SJCRH30 (cell line): ENCODE data around the gene MPI. TPM values are rescaled to one million over a fixed set of nuclear protein-coding genes. Genes with fewer than 3 reads are reported as not detected.

ENCODE experiments used
- DNase-seq, 2 experiments: peaks; one replicate each; pipeline ENCODE4 v3.0.0-alpha.2; 2015 to 2020
- H3K27ac ChIP-seq: fragments of 250-450 bp; sonication (Bioruptor Pico); 2 replicates; pipeline ENCODE4 v1.5.1; 2020; ENCODE audit warnings: mild to moderate bottlenecking, moderate library complexity
- H3K27me3 ChIP-seq: fragments of 250-450 bp; sonication (Bioruptor Pico); 2 replicates; pipeline ENCODE4 v1.5.1; 2020; ENCODE audit warnings: mild to moderate bottlenecking, moderate library complexity
- H3K36me3 ChIP-seq: fragments of 250-450 bp; sonication (Bioruptor Pico); 2 replicates; pipeline ENCODE4 v1.5.1; 2020; ENCODE audit warnings: mild to moderate bottlenecking, moderate library complexity
- H3K4me1 ChIP-seq: fragments of 250-450 bp; sonication (Bioruptor Pico); 2 replicates; pipeline ENCODE4 v1.5.1; 2020; ENCODE audit warnings: mild to moderate bottlenecking, moderate library complexity
- H3K4me3 ChIP-seq: fragments of 250-450 bp; sonication (Bioruptor Pico); 2 replicates; pipeline ENCODE4 v1.5.1; 2020; ENCODE audit warnings: mild to moderate bottlenecking, moderate library complexity
- H3K9me3 ChIP-seq: fragments of 250-450 bp; sonication (Bioruptor Pico); replicated peaks from 2 replicates; pipeline ENCODE4 v1.5.1; 2020; ENCODE audit warnings: mild to moderate bottlenecking, moderate library complexity
- total RNA-seq: library from RNA; depleted of rRNA; stranded (reverse); fragments of >200 nt; shearing (Covaris generic); gene quantifications from 2 replicates; pipeline ENCODE4 v1.2.3, GENCODE V29; 2014

The MPI gene
- total RNA-seq, 1 experiment from 2014 or later: 25.5 TPM

DNA sequence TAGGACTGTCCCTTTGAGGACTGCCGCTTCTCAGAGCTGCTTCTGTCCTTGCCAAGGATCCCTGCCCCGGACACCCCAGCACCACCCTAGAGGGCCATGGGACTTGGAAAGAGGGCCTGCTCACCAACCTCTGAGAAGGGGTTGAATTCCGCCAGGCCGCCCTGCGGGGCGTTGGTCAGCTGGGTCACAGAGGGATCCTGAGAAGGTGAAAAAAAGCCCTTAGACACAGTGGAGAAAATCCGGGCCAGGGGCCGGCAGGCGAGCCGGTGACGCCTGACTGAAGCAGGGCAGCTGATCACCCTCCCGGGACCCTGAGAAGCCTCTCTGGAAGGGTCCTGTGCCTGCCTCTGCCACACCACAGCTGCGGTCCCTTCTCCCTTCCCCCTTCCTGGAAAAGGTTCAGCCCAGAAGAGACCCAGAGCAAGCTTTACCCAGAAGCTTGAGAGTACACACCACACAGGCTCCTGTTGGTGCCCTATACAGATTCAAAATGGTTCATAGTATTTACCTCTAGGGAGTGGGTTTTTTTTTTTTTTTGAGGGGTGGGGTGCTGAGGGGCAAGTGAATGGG is 35.3 kb upstream of the MPI start:
- DNase-seq: no peak
- Histone ChIP-seq H3K27ac (no peak overlapping the region), H3K4me3 (no peak overlapping the region), H3K4me1 (no peaks in the 10 kb centered on the region), H3K27me3 (no peaks in the 10 kb centered on the region), H3K36me3 (no peaks in the 10 kb centered on the region), H3K9me3 (no peaks in the 10 kb centered on the region)

DNA sequence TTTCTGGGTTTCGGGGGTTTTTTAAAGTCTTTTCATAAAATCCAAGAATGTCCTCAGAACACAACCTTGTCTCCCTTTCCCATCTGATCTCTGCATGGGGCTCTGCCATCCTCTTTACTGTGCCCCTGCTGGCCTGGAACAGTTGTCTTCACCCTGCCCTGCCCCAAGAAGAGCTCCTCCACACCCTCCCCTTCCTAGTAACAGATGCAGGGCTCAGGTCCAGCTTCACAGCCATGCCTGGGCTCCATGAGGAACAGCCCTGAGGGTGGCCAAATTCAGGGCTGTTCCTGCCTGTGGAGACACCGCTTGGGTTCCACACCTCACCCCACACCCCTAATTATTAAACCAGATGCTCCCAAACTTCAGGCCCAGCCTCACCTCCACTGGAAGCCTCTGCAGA is 34.0 kb upstream of the MPI start:
- DNase-seq: peak; percentile 32 to 47
- no peaks in the 10 kb centered on the region for H3K4me1 ChIP-seq

DNA sequence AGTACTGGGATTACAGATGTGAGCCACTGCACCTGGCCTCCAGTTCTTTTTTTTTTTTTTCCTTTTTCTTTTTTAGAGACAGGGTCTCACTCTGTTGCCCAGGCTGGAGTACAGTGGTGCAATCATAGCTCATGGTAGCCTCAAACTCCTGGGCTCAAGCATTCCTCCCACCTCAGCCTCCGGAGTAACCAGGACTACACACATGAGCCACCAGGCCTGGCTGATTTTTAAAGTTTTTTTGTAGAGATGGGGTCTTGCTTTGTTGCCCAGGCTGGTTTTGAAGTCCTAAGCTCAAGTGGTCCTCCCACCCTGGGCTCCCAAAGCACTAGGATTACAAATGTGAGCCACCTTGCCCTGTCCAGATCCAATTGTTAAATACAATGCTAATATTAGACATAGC is 33.3 kb upstream of the MPI start:
- H3K27me3 ChIP-seq: no peaks in the 10 kb centered on the region

More for the DNA sequence above, 34.0 kb upstream of the MPI start:
- Histone ChIP-seq H3K4me3 (no peak overlapping the region), H3K36me3 (no peaks in the 10 kb centered on the region), H3K9me3 (no peaks in the 10 kb centered on the region), H3K27ac (no peak overlapping the region), H3K27me3 (no peaks in the 10 kb centered on the region)

DNA sequence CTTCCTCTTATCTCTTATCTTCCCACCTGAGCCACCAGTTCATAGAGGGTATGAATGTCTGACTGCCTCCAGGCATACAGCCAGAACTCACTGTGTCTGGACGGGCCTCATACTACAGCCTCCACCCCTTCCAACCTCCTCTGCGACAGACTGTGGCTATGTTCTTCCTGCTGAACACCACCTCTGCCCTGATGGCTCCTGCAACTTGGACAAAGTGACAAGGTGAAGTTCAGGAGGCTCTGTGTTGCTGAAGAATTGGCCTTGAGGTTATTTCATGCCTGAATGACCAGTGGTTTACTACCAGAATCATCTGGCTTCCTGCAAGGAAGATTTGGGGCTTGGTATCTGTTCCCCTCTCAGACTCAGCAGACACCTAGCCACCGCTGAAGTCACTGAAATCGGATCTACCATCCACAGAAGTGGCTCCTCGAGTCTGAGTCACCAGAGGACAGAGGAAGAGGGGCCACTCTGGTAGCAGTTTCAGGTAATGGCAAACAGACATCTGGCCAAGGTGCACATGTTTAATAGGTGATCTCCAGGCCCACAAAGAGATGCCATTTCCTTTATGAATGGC is 32.7 kb upstream of the MPI start:
- DNase-seq: no peak
- Histone ChIP-seq H3K4me1 (no peaks in the 10 kb centered on the region), H3K4me3 (no peak overlapping the region), H3K27me3 (no peaks in the 10 kb centered on the region), H3K27ac (no peak overlapping the region), H3K36me3 (no peaks in the 10 kb centered on the region), H3K9me3 (no peaks in the 10 kb centered on the region)

More for the DNA sequence above, 33.3 kb upstream of the MPI start:
- no peaks in the 10 kb centered on the region for H3K4me1 ChIP-seq
- H3K4me3 ChIP-seq: no peak overlapping the region
- H3K27ac ChIP-seq: no peak overlapping the region
- DNase-seq: no peak
- no peaks in the 10 kb centered on the region for H3K9me3 ChIP-seq
- H3K36me3 ChIP-seq: no peaks in the 10 kb centered on the region

DNA sequence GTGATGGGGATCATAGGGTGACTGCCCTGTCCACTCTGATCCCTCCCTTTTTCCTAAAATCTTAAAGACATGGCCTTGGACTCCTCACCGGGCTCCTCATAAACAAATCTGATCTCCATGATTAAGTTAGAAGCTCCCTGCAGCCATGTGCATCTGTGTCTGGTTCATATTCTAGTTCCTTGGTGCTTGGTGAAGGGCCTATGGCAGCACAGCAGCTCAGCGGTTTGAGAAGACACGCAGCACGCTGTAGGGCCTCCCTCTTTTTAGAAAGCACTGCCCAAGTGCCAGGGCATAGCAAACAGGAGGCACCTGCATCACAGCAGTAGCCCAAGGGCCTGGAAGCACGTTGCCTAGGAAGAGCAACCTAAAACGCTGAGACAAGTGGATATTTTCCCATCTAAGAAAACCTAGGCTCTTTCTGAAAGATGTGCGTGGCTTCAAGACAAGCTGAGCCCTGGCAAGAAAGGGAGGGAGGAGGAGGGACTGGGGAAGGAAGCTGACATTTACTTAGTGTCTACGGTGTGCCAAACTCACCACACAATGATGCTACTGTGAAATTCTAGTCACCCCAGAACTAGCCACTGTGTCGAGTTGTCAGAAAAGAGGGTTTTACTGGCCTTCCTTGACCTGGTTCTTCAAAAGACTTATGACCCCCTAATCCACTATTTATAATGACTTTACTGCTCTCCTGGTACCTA is 32.0 kb upstream of the MPI start:
- H3K4me1 ChIP-seq: no peaks in the 10 kb centered on the region

DNA sequence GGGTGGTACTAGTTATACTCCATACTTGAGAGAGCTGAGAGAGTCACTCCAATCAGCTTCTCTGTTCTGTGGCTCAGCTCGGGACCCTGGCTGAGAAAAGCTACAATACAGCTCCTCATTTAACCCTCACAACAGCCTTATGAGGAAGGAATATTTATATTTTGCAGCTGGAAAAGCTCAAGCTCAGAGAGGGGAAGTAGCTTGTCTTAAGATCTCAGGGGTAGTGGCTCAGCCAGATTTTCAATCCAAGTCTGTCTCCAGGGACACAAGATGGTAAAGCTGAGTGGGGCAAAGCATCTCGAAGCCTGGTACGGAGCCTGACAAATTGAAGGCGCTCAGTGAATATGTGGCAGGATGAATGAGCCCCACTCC is 31.5 kb upstream of the MPI start:
- Histone ChIP-seq H3K4me1 (no peaks in the 10 kb centered on the region), H3K36me3 (no peaks in the 10 kb centered on the region), H3K27ac (no peak overlapping the region), H3K9me3 (no peaks in the 10 kb centered on the region), H3K27me3 (no peaks in the 10 kb centered on the region), H3K4me3 (no peak overlapping the region)
- DNase-seq: no peak

More for the DNA sequence above, 32.0 kb upstream of the MPI start:
- H3K4me3 ChIP-seq: no peak overlapping the region
- H3K9me3 ChIP-seq: no peaks in the 10 kb centered on the region
- H3K36me3 ChIP-seq: no peaks in the 10 kb centered on the region
- no peak for DNase-seq
- H3K27me3 ChIP-seq: no peaks in the 10 kb centered on the region
- H3K27ac ChIP-seq: no peak overlapping the region

DNA sequence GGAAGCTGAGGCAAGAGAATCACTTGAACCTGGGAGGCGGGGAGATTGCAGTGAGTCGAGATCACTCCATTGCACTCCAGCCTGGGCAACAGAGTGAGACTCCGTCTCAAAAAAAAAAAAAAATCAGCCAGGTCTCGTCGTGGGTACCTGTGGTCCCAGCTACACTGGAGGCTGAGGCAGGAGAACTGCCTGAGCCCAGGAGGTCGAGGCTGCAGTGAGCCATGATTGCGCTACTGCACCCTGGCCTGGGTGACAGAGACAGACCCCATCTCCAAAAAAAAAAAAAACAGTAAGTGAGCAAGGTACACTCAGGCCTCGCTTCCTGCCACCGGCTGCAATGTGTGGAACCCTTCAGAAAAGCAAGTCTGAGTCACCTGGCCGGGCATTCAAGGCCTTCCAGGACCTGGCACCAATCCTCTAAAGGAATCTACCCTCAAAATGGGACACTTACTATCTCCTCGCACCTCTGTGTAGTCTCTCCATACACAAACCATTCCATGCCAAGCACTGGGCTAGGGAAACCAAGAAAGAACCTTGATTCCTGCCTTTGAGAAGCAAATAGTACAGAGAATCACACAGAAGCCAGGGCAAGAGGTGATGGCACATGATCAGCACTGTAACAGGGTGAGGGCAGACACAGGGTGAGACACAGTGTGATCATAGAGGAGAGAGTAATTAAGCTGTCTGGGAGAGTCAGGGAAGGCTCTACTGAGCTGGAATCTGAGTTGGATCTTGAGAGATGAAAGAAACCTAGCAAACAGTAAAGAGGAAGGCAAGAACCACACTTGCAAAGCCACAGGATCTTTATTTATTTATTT is 26.4 kb upstream of the MPI start:
- no peak for DNase-seq
- H3K4me3 ChIP-seq: no peak overlapping the region
- 0 out of 2 replicates have a peak, but pooled peaks cover 5% of the 10 kb centered on the region for H3K36me3 ChIP-seq
- H3K27me3 ChIP-seq: no peaks in the 10 kb centered on the region
- no peaks in the 10 kb centered on the region for H3K4me1 ChIP-seq
- H3K27ac ChIP-seq: no peak overlapping the region
- H3K9me3 ChIP-seq: no peaks in the 10 kb centered on the region

DNA sequence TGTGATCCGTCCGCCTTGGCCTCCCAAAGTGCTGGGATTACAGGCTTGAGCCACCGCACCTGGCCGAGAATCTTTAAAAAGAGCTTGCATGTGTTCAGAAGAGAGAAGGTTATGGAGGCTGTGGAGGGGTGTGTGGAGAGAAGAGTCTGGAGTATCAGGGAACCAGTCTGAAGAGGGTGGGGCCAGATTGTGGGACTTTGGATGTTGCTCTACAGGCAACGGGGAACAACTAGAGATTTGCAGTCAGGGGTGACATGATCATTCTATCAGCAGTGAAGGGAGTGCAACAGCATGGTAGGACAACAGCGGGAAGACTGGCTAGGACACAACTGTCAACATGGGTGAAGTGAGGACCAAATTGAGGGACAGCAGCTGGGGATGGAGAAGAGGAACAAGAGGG is 25.5 kb upstream of the MPI start:
- no peaks in the 10 kb centered on the region for H3K9me3 ChIP-seq
- 0 out of 2 replicates have a peak, but pooled peaks cover 5% of the 10 kb centered on the region for H3K36me3 ChIP-seq
- H3K27ac ChIP-seq: no peak overlapping the region
- DNase-seq: no peak
- no peaks in the 10 kb centered on the region for H3K27me3 ChIP-seq
- no peak overlapping the region for H3K4me3 ChIP-seq
- no peaks in the 10 kb centered on the region for H3K4me1 ChIP-seq

DNA sequence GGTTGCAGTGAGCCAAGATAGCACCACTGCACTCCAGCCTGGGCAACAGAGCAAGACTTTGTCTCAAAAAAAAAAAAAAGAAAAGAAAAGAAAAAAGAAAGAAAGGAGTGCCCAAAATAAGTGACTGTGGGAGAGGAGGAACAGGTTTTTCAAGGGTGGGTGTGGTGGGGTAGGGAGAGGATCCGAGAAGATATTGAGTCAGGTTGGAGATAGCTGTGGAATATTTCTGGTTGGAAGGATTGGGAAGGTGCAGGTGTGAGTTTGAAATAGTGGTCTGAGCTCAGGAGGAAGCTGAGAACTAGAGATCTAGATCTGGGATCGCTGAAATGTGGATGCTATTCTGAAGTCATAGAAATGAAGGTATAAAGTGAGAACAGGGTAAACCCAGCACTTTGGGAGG is 24.5 kb upstream of the MPI start:
- H3K4me1 ChIP-seq: no peaks in the 10 kb centered on the region

DNA sequence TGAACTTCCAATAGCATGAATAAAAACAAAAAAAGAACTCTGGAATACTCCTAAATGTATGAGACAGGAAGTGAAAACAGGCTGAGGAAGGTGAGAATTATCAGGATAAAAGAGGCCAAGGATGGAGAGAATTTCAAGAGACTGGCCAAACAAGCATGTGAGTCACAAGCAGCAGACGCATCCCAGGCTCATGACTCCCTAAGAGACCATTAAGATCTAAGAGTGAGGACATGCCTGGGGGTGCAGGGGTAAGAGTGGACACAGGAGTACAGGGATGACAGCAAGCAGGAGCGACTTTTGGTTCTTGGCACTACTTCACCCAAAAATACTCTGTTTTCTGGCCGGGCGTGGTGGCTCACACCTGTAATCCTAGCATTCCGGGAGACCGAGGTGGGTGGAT is 23.8 kb upstream of the MPI start:
- Histone ChIP-seq H3K4me3 (no peak overlapping the region), H3K27me3 (no peaks in the 10 kb centered on the region), H3K4me1 (no peaks in the 10 kb centered on the region), H3K36me3 (0 out of 2 replicates have a peak, but pooled peaks cover 5% of the 10 kb centered on the region), H3K27ac (no peak overlapping the region), H3K9me3 (no peaks in the 10 kb centered on the region)
- no peak for DNase-seq

More for the DNA sequence above, 24.5 kb upstream of the MPI start:
- no peaks in the 10 kb centered on the region for H3K9me3 ChIP-seq
- 0 out of 2 replicates have a peak, but pooled peaks cover 5% of the 10 kb centered on the region for H3K36me3 ChIP-seq
- no peak overlapping the region for H3K4me3 ChIP-seq
- no peak overlapping the region for H3K27ac ChIP-seq
- DNase-seq: no peak
- no peaks in the 10 kb centered on the region for H3K27me3 ChIP-seq

DNA sequence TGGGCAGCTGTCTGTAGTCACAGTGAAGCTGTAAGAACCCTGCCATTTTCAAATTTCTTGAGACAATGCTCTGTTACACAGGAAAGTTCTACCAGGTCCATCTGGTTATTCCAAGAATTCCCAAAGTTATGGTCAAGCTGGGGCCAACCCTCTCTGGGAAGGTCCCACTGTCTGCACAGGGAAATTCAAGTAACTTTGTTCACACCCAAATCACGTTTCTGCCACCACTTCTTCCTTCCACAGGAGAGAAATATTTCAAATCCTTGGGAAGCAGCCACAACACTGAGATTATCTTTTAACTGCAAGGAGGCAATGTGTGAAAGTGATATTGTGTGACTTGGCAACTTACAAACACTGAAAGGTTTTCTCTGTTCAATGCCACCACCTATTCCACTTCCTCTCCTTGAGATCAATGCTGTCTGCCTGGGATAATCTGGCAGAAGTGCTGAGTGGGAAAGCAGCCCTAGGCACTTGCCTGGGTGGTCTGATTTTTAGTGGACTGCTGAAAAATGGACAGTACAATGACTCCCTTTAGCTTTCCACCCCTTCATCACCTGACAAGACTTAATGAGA is 22.3 kb upstream of the MPI start:
- Histone ChIP-seq H3K4me3 (no peak overlapping the region), H3K4me1 (no peaks in the 10 kb centered on the region), H3K36me3 (0 out of 2 replicates have a peak, but pooled peaks cover 5% of the 10 kb centered on the region), H3K9me3 (no peaks in the 10 kb centered on the region), H3K27ac (no peak overlapping the region), H3K27me3 (no peaks in the 10 kb centered on the region)
- DNase-seq: no peak

DNA sequence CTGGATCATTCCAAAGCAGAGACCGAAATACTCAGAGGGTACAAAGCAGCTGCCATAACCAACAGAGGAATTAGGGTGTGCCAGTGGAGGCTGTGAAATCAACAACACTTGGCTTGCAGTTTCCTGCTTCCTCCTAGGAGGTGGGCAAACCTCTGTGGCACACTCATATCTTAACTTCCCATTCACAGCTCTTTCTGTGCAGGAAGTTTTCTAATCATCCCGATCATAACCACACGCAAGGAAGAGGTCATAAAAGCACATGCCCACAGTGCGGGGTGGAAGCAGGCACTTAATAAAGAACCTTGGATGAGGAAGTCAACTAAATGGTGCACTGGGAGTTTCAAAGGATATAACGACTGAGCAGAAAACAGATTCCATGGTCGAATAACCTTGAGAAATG is 21.8 kb upstream of the MPI start:
- no peak overlapping the region for H3K27ac ChIP-seq
- no peaks in the 10 kb centered on the region for H3K9me3 ChIP-seq
- H3K4me1 ChIP-seq: no peaks in the 10 kb centered on the region
- H3K27me3 ChIP-seq: no peaks in the 10 kb centered on the region
- H3K4me3 ChIP-seq: no peak overlapping the region
- no peak for DNase-seq
- H3K36me3 ChIP-seq: 0 out of 2 replicates have a peak, but pooled peaks cover 5% of the 10 kb centered on the region

DNA sequence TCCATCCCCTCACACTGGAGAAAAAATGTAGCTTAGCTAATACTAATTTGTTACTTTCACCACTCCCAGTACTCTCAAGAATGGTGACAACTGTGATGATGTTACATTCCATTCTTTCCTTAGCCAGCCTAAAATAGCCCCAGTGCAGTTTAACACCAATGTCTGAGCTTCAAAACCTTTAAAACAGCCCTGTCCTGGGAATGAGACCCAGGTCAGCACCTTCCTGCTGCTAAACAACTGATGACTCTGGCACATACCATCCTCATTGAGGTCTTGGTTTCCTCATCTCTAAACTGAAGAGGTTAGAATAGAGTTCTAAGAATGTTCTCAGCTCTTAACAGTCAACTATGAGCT is 20.5 kb upstream of the MPI start:
- Histone ChIP-seq H3K27me3 (no peaks in the 10 kb centered on the region), H3K9me3 (no peaks in the 10 kb centered on the region), H3K4me1 (0 out of 2 replicates have a peak, but pooled peaks cover 5% of the 10 kb centered on the region), H3K36me3 (0 out of 2 replicates have a peak, but pooled peaks cover 5% of the 10 kb centered on the region), H3K27ac (no peak overlapping the region), H3K4me3 (no peak overlapping the region)
- DNase-seq: no peak

DNA sequence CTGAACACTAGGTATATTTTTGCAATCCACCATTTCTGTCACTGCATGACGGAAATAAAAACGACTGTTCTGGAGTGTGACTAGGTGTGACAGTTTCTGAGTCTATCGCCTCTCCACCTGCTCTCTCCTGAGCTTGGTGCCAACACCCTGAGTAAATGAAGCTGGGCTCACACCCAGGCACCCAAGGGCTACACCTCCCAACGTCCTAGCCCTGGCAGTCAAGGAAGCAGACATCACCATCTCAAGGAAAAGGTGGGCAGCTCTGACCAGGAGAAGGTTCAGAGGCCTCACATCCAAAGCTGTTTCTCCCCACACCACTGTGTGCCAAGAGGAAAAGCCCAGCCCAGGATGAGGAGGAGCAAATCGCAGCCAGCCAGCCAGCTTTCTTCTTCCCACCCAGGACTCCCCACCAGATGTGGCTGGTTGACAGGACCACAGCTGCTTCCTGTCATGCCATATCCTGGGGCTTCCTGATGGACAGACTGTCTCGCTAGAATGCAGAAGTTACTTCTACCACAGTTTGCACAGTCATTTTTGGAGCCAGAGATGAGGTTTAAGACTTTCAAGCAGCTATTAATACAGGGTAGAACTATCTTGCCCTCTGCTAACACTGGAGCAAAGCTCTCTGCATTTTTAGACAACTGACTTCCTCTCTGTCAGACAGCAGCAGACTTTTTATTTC is 20.0 kb upstream of the MPI start:
- Histone ChIP-seq H3K27me3 (no peaks in the 10 kb centered on the region), H3K27ac (no peak overlapping the region), H3K4me3 (no peak overlapping the region), H3K9me3 (no peaks in the 10 kb centered on the region), H3K36me3 (0 out of 2 replicates have a peak, but pooled peaks cover 5% of the 10 kb centered on the region), H3K4me1 (0 out of 2 replicates have a peak, but pooled peaks cover 5% of the 10 kb centered on the region)
- no peak for DNase-seq
